Skin of body (tissue), 2 donors: ENCODE results near the gene RNU7-1. TPM values are rescaled to one million over a fixed set of nuclear protein-coding genes. Genes with fewer than 3 reads are reported as not detected.

Source experiments
- DNase-seq: peaks from one replicate; lab custom pipeline; 2025; lab: John Stamatoyannopoulos, UW
- total RNA-seq: library from RNA; depleted of rRNA; stranded (reverse); fragments of >200 nt; gene quantifications from one replicate; pipeline ENCODE4 v1.2.3, GENCODE V29; 2014

The RNU7-1 gene
- total RNA-seq, 1 donor from 2014 or later: not detected

- no peak for DNase-seq
Measured at GRCh38 chr12:6963016-6963731, 19.6 kb downstream of the RNU7-1 start.

GRCh38 chr12:6963791-6964413 is 20.3 kb downstream of the RNU7-1 start:
- DNase-seq: no peak

DNA sequence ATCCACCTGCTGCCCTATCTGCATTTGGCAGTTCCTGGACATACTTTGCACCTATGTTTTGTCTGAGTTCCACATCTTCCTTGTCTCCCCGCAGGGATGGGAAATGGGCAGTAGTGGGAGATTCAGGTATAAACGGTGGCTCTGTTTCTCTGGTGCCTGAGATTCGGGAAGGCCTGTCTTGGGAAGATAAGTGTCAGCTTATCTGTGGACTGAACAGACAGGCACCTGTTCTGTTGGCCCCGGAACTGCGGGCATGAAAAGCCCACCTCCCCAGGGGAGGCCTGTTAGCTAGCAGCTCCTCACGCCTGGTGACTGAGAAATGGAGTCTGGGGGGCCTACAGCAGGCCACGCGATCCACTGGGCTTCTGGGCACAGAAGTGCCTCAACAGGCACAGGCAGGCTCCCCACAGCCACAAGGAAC is 21.0 kb downstream of the RNU7-1 start:
- no peak for DNase-seq

DNA sequence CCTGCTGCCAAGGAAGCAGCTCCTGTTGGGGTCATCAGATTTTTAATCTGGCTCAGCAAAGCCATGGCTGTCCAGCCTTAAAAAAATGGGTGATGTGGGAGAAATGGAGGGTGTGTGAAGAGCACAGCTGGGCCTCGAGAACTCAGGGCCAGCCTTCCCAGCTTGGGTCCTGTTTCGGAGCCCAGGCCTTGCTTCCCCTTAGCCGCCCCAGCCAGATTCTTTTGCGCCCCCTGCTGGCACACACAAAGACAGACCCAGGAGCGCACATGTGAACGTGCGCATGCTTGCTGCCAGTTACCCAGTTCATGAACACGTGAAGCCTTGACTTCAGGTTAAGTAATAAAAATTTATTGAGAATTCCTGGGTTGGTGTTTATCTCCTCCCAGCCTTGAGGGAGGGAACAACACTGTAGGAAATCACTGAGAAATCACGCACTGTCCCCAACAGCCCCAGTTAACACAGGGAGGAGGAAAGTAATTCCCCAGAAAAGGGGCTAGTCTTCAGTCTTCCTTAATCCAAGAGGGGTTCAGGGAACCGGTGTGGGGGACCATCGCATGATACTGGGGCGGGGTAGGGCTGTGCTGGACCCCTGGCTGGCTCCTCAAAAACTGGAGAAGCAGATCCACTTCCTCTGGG is 21.5 kb downstream of the RNU7-1 start:
- DNase-seq: peak; percentile 65

DNA sequence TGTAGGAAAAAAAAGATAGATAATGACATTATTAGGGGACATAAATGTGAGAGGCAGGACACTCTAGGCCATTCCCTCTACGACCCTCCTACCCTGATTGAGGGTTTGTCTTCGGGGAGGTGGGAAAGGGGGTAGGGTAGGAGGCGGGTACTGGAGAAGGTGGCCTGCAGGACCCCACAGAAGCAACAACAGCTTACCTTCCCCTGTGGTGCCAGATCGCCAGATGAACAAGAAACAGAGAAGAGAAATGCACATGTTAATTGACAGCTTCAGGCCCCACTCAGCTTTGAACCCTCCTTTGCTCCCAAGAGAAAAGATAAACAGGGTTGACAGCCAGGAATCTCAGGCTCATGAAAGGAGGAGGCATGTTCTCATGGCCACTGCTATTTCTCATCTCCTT is 22.1 kb downstream of the RNU7-1 start:
- no peak for DNase-seq

GRCh38 chr12:6966351-6966750 is 22.7 kb downstream of the RNU7-1 start:
- no peak for DNase-seq

- DNase-seq: no peak
Measured at GRCh38 chr12:6967651-6968100, 24.1 kb downstream of the RNU7-1 start.

GRCh38 chr12:6968426-6968825 is 24.8 kb downstream of the RNU7-1 start:
- no peak for DNase-seq

- DNase-seq: no peak
Measured at GRCh38 chr12:6970096-6970527, 26.5 kb downstream of the RNU7-1 start.

DNA sequence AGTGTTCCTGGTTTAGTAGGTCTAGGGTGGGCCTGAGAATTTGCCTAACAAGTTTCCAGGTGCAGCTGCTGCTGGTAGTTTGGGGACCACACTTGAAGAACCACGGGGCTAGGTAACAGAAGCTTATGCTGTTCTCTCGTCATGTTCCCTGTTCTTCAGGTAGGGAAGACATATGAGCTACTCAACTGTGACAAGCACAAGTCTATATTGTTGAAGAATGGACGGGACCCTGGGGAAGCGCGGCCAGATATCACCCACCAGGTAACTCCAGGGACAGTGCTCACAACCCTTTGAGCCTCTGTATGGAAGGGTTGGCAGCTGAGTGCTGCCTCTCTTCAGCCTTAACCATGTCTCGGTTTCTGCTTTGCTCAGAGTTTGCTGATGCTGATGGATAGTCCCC is 30.6 kb downstream of the RNU7-1 start:
- DNase-seq: no peak

DNA sequence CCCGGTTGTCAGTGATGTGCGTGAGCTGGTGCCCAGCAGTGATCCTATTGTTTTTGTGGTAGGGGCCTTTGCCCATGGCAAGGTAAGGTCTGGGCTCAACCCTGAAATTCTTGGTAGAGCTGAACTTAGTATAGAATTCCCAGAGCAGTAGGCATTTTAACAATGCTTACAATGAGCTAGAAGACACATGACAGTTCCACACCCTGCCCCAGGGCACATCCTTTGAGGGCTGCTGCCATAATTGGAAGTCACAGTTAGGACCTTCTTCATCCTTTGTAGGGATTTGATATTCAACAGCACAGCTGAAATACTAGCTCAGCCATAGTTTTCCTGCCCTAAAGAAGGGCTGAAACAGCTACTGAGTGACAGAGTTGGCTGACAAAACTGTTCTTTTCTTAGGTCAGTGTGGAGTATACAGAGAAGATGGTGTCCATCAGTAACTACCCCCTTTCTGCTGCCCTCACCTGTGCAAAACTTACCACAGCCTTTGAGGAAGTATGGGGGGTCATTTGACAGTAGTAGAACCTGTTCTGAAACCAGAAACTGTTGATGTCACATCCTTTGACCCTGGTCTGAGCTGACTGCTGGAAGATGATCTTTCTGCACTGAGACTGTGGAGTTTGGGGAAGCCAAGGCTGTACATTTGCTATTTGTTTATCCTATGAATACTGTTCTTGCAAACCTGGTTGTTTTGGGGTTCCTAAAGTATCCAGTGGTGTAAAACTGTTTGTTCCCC is 31.8 kb downstream of the RNU7-1 start:
- DNase-seq: no peak

DNA sequence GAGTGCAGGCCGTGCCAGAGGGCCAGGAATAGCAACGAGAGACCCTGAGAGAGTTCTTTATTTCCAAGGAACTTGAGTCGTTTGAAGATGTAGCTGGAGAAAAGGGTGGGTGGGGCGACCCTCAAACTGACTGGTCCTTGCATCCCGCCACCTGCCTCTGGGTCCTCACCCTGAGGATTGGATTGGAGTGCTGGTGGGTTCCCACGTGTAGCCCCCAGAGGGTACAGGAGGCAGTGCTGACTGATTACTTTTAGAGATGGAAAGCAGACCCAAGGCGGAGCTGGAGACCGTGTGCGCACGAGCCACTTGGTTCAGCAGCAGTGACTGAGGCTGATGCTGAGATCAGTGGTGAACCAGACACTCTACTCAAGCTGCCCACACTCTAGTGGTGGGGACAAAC is 34.0 kb downstream of the RNU7-1 start:
- no peak for DNase-seq

DNA sequence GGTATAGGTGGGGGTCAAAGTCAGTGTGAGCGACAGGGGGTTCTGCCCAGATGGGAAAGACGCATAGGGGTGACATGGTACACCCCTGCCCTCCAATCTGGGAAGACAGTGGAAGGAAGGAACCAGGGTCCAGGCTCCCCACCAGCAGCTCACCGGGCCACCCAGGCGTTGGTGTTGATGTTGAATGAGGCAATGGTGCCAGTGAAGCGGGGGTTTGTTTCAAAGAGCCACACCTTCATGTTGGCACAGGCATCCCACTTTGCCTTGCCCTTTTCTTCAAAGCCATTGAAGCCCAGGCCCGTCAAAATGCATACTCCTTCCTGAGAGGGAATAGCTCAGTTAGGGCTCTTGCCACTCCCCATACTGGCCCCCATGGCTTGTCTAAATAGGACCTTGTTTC is 34.6 kb downstream of the RNU7-1 start:
- DNase-seq: no peak

GRCh38 chr12:6978611-6979011 is 35.0 kb downstream of the RNU7-1 start:
- DNase-seq: no peak

DNA sequence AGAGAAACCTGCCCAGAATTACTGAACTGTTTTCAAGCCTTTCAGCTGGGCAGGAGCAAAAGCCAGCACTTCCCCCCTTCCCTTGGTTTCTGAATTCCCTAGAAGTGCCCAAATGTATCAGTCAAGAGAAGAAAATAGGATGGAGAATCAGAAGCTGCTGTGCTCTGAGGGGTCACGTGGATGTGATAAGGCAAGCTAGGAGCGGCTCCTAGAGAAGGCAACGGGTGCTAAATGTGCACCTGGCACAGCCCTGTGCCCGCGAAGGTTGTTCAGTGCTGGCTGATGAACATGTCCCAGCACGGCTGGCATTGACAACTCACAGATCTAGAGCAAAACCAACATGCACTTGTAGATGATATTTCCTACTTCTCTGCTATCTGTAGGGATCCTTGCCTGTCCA is 35.4 kb downstream of the RNU7-1 start:
- DNase-seq: no peak

GRCh38 chr12:6979453-6979852 is 35.8 kb downstream of the RNU7-1 start:
- DNase-seq: no peak

GRCh38 chr12:6980075-6980474 is 36.5 kb downstream of the RNU7-1 start:
- DNase-seq: no peak

DNA sequence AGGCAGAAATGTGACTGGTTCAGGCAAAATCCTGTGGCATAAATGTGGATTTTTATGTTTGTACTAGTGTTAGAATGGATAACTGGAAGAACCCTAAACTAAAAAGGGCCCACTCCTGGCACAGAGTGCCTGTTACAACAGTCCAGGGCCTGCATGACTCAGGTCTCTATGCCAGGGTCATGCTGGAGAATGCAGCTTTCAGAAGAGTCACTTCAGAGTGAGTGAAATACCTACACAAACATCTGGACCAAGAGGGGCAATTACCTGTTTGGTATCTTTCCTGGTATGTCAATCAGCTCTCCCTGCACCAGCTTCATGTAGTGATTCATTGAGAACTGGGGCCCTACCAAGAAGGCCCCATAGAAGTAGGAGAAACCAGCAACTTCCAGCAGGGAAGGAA is 37.1 kb downstream of the RNU7-1 start:
- DNase-seq: no peak

GRCh38 chr12:6981152-6982052 is 37.8 kb downstream of the RNU7-1 start:
- no peak for DNase-seq

DNA sequence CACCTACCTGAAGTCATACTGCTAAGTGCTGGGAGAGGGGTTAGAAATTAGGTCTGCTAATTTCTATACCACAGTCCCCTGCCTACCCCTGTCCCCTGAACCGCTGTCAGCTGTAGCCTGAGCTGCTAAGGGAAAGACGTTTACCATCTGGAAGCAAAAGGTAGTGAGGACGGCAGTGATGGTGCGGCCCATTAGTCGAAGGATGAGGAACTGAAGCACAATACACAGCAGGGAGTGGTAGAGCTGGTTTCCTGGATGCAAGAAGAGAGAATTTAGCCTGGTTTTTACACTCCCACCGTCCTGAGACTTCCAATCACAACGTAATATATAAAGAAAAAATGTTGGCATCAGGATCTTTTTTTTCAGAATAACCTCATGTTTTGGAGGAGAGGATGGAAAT is 38.9 kb downstream of the RNU7-1 start:
- DNase-seq: no peak

DNA sequence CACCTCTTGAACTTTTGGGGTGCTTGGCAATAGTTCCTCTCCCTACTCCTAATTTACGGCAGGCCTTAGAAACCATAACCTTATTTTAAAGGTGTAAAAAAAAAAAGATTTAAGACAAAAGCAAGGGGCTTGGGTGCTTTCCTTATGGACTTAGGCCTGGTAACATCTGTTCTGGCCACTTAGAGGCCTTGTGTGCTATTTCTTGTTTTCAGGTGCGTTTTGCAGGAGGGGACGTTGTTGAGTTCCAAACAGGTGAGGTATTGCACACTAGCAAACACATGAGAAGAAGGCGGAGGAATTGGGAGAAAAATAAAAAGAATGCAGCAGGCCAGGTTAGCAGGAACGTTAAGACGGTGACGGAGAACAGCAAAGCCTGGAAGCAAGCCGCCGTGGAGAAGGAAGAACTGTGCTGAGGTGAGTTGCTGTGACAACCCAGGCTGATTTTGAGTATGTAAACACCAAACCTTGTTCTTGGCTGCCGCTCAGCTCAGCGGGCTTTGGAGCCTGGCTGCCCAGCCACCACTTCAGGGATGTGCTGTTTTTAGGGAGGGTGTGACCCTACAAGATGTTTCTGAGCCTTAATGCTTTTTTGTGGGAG is 44.4 kb downstream of the RNU7-1 start:
- DNase-seq: no peak
